Spleen (tissue), 11 donors: ENCODE data around the gene STS. TPM values are rescaled to one million over a fixed set of nuclear protein-coding genes. Genes with fewer than 3 reads are reported as not detected.

ENCODE experiments used
- DNase-seq: peaks from one replicate; pipeline ENCODE4 v3.0.0-alpha.2; 2020
- H3K27ac ChIP-seq, 8 donors: fragments of 200-600 bp; sonication (generic) in 7 of 8; 1 replicate in 4 of 8; 2 replicates in 4 of 8; pipeline versions ENCODE4 v1.5.0 to v1.8.0; 2016 to 2021; ENCODE audit warnings: inconsistent platforms in 4 of 8, mild to moderate bottlenecking in 4 of 8, moderate library complexity in 1 of 8
- H3K27me3 ChIP-seq, 7 donors: fragments of 200-600 bp; sonication (generic) in 6 of 7; replicated peaks in 1 of 7; 1 replicate in 4 of 7; 2 replicates in 3 of 7; pipeline versions ENCODE4 v1.5.0 to v1.8.0; 2016 to 2021; ENCODE audit warnings: inconsistent platforms in 3 of 7, mild to moderate bottlenecking in 1 of 7
- H3K36me3 ChIP-seq, 6 donors: fragments of 200-600 bp; sonication (generic) in 5 of 6; 1 replicate in 4 of 6; 2 replicates in 2 of 6; pipeline versions ENCODE4 v1.5.0 to v1.8.0; 2016 to 2021; ENCODE audit warnings: inconsistent platforms in 2 of 6
- H3K4me1 ChIP-seq, 6 donors: fragments of 200-600 bp; sonication (generic) in 5 of 6; 1 replicate in 3 of 6; 2 replicates in 3 of 6; pipeline versions ENCODE4 v1.5.0 to v1.8.0; 2016 to 2021; ENCODE audit warnings: inconsistent platforms in 3 of 6
- H3K4me3 ChIP-seq, 8 donors: fragments of 200-600 bp; sonication (generic) in 7 of 8; 1 replicate in 4 of 8; 2 replicates in 4 of 8; pipeline versions ENCODE4 v1.5.0 to v1.8.0; 2016 to 2021; ENCODE audit warnings: inconsistent platforms in 4 of 8, mild to moderate bottlenecking in 4 of 8, moderate library complexity in 2 of 8
- H3K9me3 ChIP-seq, 8 donors: fragments of 200-600 bp; sonication (generic) in 7 of 8; 1 replicate in 4 of 8; 2 replicates in 4 of 8; pipeline versions ENCODE4 v1.5.0 to v1.8.0; 2016 to 2021; ENCODE audit warnings: inconsistent platforms in 4 of 8
- POLR2A ChIP-seq, 3 donors: fragments of 450-650 bp; IDR thresholded peaks; one replicate each; pipeline ENCODE4 v1.5.1; 2017; ENCODE audit warnings: antibody characterized with exemption in 3 of 3, mild to moderate bottlenecking in 1 of 3
- POLR2AphosphoS5 ChIP-seq, 3 donors: sonication (generic); formaldehyde crosslinking; IDR thresholded peaks; one replicate each; pipeline ENCODE4 v1.5.1; 2017; ENCODE audit warnings: antibody characterized with exemption in 3 of 3
- WGBS, 5 donors: extraction: QIAGEN DNeasy Blood & Tissue Kit in 3 of 5; methylation state at CpG; one replicate each; pipeline versions ENCODE4 v1.1.5 to v1.1.7; 2013 to 2018; 5-methylcytosine and 5-hydroxymethylcytosine counted together
- intact Hi-C: fragments of 100-400 bp; cut with DNase I; formaldehyde crosslinking; loops from one replicate; pipeline ENCODE4 v1.15.0; 2023; ENCODE audit warnings: low total_unique reads
- polyA plus RNA-seq, 3 donors: library from polyadenylated mRNA; stranded (reverse); fragments of 200-250 nt; gene quantifications; one replicate each; pipeline ENCODE4 v1.2.1, GENCODE V29; 2013
- total RNA-seq, 7 donors: library from RNA; depleted of rRNA in 3 of 7; stranded (reverse); fragments of >200 nt in 3 of 7; fragmentation: NEBNext Ultra II Directional in 4 of 7; extraction: Animal tissue kit (Norgen Biotek cat#: 25700) in 4 of 7; gene quantifications; one replicate each; pipeline versions ENCODE4 v1.1.0 to v1.2.1, GENCODE V29; 2016 to 2021
- TF ChIP-seq, protein P1 (sequence below), 11 experiments: fragments of 200-600 bp in 7 of 11; fragments of 450-650 bp in 4 of 11; sonication (generic) in 4 of 11; IDR thresholded peaks in 8 of 11; conservative IDR thresholded peaks in 3 of 11; 1 replicate in 7 of 11; 2 replicates in 4 of 11; pipeline versions ENCODE4 v1.4.0 to v1.8.0; 2016 to 2021; ENCODE audit warnings: antibody characterized with exemption in 11 of 11, inconsistent platforms in 4 of 11, mild to moderate bottlenecking in 1 of 11
- donor health status: healthy with polysubstance abuse.
- donor health status: DM: no; HTN: no; CAD: no; lungs with moderate emphysema.
- donor health status: DM: no; HTN: no; CAD: no.
- donor health status: Bipolar disorder and iron deficiency.
- donor health status: healthy.
- donor health status: DM: no; HTN: no; CAD: no.
- donor health status: DM: yes; HTN: yes; CAD: no.

Gene STS
- total and polyA plus RNA-seq, 10 donors: 1.3 to 11.9 (median 7.4) TPM

DNA sequence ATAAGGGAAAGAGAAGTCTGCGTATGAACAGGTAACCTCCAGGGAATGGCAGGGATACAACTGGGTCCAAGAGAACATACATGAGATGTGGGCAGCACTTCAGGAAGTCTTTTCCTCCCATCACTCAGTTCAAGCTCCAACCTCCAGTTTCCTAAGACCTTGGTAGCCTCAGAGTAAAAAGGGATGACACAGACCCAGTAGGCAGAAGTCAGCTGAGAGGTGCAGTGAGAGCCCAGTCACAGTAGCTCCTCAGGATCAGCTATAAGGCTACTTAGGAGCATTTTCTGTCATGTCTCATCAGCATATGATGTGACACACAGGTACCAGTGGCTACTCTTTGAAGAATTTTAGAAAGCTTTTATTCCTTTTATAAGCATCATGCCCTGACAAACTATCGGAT lies 12.5 kb upstream of the STS start:
- H3K9me3 ChIP-seq: no peaks in the 10 kb centered on the region
- 90 to 100% (median 95%) methylated on average over 2 of the region's 2 CpGs for WGBS, 5 donors
- peaks cover 0 to 7% (median 0%) of the 10 kb centered on the region in 6 donors for H3K36me3 ChIP-seq
- no peak overlapping the region for H3K27ac ChIP-seq
- H3K4me1 ChIP-seq: peaks cover 8 to 18% (median 15%) of the 10 kb centered on the region in 6 donors
- no peak overlapping the region for H3K4me3 ChIP-seq
- no peaks in the 10 kb centered on the region for H3K27me3 ChIP-seq
- no peak for TF ChIP-seq POLR2AphosphoS5 (IDR thresholded peaks at IDR 0.05)
- TF ChIP-seq POLR2A (IDR thresholded peaks at IDR 0.05): no peak
- TF ChIP-seq, protein P1, sequence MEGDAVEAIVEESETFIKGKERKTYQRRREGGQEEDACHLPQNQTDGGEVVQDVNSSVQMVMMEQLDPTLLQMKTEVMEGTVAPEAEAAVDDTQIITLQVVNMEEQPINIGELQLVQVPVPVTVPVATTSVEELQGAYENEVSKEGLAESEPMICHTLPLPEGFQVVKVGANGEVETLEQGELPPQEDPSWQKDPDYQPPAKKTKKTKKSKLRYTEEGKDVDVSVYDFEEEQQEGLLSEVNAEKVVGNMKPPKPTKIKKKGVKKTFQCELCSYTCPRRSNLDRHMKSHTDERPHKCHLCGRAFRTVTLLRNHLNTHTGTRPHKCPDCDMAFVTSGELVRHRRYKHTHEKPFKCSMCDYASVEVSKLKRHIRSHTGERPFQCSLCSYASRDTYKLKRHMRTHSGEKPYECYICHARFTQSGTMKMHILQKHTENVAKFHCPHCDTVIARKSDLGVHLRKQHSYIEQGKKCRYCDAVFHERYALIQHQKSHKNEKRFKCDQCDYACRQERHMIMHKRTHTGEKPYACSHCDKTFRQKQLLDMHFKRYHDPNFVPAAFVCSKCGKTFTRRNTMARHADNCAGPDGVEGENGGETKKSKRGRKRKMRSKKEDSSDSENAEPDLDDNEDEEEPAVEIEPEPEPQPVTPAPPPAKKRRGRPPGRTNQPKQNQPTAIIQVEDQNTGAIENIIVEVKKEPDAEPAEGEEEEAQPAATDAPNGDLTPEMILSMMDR (IDR thresholded peaks at IDR 0.05 in 8 of 11, conservative IDR thresholded peaks at IDR 0.05 in 3 of 11): no peak
- intact Hi-C loops: no loop called here
- no peak for DNase-seq

DNA sequence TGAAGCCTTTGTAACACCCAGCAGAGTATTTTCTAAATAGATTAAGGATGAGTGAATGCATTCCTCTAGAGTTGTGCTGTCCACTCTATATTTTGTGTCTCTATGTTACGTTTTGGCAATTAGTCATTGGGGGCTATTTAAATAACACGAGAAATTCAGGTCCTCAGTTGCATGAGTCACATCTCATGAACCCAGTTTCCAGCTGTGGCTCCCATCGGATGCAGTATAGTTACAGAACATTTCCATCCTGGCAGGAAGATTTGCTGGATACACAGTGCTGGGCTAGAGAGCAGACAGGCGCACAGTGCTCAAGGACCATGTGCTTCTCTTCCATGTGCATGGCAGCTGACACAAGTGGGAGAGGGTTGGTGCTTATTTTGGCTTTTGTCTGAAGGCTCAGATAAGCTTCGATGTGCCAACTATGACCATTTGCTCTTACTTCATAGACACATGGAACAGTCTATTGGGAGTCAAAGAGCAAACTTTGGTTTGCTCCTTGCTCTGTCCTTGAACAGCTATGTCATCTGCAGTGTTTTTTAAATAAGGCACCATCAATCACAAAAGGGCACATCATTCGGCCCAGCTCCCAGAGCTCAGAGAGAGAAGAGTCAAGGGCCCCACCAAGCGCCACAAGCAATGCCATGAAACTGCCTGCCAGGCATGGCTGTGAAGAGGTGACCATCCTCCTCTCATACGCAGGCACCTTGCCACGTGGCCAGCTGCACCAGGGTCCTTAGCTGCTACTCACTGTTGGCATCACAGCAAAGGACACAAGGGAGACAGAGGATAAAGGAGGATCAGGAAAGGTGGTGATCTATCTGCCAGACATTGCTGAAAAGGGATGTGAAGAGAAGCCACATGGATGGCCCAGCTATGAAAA lies 8.1 kb upstream of the STS start:
- no peak overlapping the region for H3K27ac ChIP-seq
- WGBS, 5 donors: 87 to 96% (median 96%) methylated on average over 9 of the region's 9 CpGs
- DNase-seq: no peak
- TF ChIP-seq POLR2A (IDR thresholded peaks at IDR 0.05): no peak
- TF ChIP-seq POLR2AphosphoS5 (IDR thresholded peaks at IDR 0.05): no peak
- peaks cover 0 to 9% (median 0%) of the 10 kb centered on the region in 6 donors for H3K4me1 ChIP-seq
- H3K27me3 ChIP-seq: no peaks in the 10 kb centered on the region
- H3K4me3 ChIP-seq: no peak overlapping the region
- H3K36me3 ChIP-seq: peaks cover 0 to 12% (median 0%) of the 10 kb centered on the region in 6 donors
- no peaks in the 10 kb centered on the region for H3K9me3 ChIP-seq
- intact Hi-C loops: no loop called here

DNA sequence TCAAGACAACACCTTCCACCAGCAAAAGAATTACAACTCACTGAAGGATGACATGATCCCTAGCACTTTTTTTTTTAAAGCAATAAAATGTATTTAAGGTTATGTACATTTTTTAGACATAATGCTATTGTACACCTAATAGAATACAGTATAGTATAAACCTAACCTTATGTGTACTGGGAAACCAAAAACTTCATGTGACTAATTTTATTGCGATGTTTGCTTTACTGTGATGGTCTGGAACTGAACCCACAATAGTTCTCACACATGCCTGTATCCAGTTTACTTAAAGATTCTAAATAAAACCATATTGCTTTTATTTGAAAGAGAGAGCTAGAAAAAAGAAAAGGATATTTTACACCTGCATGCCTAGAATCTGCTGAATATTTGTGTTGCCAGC lies 4.4 kb upstream of the STS start:
- intact Hi-C loops: no loop called here
- TF ChIP-seq, protein P1 (IDR thresholded peaks at IDR 0.05 in 8 of 11, conservative IDR thresholded peaks at IDR 0.05 in 3 of 11): no peak
- TF ChIP-seq POLR2AphosphoS5 (IDR thresholded peaks at IDR 0.05): no peak
- no peak for TF ChIP-seq POLR2A (IDR thresholded peaks at IDR 0.05)
- no peak overlapping the region for H3K27ac ChIP-seq
- H3K9me3 ChIP-seq: no peaks in the 10 kb centered on the region
- peaks cover 0 to 23% (median 19%) of the 10 kb centered on the region in 6 donors for H3K4me1 ChIP-seq
- DNase-seq: no peak
- no peaks in the 10 kb centered on the region for H3K27me3 ChIP-seq
- WGBS, 5 donors: 94 to 100% (median 98%) methylated on average over 1 of the region's 1 CpG
- peaks cover 0 to 12% (median 0%) of the 10 kb centered on the region in 6 donors for H3K36me3 ChIP-seq
- H3K4me3 ChIP-seq: no peak overlapping the region

DNA sequence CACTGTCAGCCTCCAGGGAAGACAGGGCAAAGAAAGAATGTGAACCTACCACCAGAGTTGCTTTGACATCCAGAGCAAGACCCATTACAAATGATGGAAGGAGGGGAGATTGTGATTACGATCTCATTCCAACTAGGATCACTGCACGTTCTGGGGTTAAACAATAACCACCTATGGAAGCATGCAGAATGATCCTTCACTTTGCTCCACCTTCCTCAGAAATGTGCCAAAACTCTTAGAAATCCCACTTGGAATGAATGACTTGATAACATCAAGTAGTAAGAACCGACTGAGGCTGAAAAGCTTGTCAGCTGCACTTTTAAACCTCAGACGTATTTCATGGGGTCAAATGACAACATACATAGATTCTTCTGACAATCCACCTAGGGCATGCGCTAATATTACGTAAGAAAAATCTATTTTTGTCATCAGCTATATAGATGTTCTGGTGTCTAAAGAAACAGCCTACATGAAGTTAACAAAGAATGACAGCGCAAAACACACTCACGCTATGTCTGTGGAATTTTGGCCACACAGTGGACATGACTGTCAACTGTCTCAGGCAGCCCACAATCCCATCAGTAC lies 3.5 kb upstream of the STS start:
- Histone ChIP-seq H3K9me3 (no peaks in the 10 kb centered on the region), H3K27ac (no peak overlapping the region), H3K36me3 (peaks cover 0 to 12% (median 0%) of the 10 kb centered on the region in 6 donors), H3K27me3 (no peaks in the 10 kb centered on the region), H3K4me1 (peaks cover 0 to 31% (median 24%) of the 10 kb centered on the region in 6 donors), H3K4me3 (no peak overlapping the region)
- no peak for DNase-seq
- TF ChIP-seq POLR2AphosphoS5 (IDR thresholded peaks at IDR 0.05): no peak
- no peak for TF ChIP-seq POLR2A (IDR thresholded peaks at IDR 0.05)
- TF ChIP-seq, protein P1 (IDR thresholded peaks at IDR 0.05 in 8 of 11, conservative IDR thresholded peaks at IDR 0.05 in 3 of 11): no peak
- intact Hi-C loops: no loop called here
- 86 to 94% (median 87%) methylated on average over 8 of the region's 8 CpGs for WGBS, 5 donors
